HG02852 (cell line): ENCODE data around the gene MYH7B.

Experiments used
- ATAC-seq: cut with Tn5 transposase; IDR thresholded peaks from one replicate; pipeline ENCODE4 v1.9.1; 2021; ENCODE audit warnings: mild to moderate bottlenecking, moderate library complexity; ENCODE audit not compliant: unreplicated experiment

The MYH7B gene

GRCh38 chr20:34989118-34989517 lies 33.5 kb downstream of the MYH7B start:
- no peak for ATAC-seq

DNA sequence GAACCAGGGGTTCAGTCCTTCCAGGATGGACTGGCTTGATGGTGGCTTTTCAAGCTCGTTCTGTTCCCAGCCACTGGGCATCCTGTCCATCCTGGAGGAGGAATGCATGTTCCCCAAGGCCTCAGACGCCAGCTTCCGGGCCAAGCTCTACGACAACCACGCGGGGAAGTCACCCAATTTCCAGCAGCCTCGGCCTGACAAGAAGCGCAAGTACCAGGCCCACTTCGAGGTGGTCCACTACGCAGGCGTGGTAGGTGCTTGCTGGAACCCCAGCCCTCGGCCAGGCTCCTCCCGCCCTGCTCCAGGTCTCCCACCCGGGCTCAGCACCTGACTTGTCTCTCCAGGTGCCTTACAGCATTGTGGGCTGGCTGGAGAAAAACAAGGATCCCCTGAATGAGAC lies 34.0 kb downstream of the MYH7B start:
- ATAC-seq, result no peak

- ATAC-seq, result no peak
Observed at GRCh38 chr20:34990231-34990630, 34.6 kb downstream of the MYH7B start.

DNA sequence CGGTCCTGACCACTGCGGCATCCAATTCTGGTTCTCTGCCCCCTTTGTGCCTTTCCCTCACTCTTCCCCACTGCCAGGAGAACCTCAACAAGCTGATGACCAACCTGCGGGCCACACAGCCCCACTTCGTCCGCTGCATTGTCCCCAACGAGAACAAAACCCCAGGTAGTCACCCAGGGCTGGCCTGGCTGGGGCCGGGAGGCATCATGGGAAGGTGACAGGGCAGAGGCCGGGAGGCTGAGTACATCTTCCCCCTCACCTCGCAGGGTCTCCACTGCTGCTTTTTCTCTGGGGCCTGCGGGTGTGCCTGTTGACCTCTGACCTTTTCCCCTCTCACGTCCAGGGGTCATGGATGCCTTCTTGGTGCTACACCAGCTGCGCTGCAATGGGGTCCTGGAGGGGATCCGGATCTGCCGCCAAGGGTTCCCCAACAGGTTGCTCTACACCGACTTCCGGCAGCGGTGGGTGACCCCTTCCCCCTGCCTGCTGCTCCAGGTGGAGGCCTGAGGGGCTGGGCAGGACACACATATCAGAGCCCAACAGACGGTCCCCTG lies 35.1 kb downstream of the MYH7B start:
- ATAC-seq, result no peak

GRCh38 chr20:34992751-34993417 lies 37.2 kb downstream of the MYH7B start:
- ATAC-seq, result no peak

GRCh38 chr20:34993941-34994508 lies 38.4 kb downstream of the MYH7B start:
- ATAC-seq, result no peak

GRCh38 chr20:34994509-34995131 lies 39.0 kb downstream of the MYH7B start:
- no peak for ATAC-seq

- ATAC-seq, result no peak
Observed at GRCh38 chr20:34995192-34995591, 39.5 kb downstream of the MYH7B start.

DNA sequence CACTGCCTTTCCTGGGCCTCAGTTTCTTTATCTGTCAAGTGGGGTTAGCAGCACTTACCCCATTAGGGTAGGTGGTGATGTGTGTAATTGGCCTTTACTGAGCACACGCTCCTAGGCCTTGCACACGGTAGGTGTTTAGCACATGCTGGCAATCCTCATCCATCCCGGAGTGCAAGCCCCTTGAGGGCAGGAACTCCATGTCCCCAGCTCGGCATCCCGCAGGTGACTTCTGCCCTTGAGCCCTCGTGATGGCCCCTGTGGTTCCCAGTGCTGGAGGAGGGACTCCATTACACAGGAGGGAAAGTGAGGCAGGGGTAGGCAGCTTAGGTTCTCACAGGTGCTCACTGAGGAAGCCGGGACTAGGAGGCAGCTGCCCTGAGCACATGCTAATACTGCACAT lies 40.0 kb downstream of the MYH7B start:
- no peak for ATAC-seq

DNA sequence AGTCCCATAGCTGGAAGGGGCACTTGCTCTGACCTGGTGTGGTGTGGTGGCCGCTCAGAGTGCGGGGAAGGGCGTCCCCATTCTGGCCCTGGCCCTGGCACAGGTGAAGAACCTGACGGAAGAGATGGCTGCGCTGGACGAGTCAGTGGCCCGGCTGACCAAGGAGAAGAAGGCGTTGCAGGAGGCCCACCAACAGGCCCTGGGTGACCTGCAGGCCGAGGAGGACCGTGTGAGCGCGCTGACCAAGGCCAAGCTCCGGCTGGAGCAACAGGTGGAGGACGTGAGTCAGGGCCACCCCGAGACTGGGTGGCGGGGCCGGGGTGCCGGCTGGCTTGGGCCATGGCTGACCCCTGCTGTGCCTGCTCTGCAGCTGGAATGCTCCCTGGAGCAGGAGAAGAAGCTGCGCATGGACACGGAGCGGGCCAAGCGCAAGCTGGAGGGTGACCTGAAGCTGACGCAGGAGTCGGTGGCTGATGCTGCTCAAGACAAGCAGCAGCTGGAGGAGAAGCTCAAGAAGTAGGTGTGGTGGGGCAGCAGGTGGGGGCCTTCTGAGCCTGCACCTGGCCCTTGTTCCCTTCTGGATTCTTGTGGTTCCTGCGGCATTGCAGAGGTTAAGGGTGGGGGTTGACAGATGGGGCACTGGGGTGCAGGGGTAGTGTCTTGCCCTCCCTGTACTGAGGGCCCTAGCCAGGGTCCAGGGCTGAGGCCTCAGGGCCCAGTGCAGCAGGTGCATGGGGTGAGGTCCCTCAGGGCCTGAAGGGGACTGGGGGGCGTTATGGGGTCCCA lies 40.8 kb downstream of the MYH7B start:
- no peak for ATAC-seq

DNA sequence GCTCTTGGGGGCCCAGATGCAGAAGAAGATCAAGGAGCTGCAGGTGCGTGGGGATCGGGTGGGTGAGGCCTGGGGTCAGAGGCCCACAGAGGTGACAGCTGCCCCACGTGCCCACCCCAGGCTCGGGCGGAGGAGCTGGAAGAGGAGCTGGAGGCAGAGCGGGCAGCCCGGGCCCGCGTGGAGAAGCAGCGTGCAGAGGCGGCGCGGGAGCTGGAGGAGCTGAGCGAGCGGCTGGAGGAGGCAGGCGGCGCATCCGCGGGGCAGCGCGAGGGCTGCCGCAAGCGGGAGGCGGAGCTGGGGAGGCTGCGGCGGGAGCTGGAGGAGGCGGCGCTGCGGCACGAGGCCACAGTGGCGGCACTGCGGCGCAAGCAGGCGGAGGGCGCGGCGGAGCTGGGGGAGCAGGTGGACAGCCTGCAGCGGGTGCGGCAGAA lies 41.5 kb downstream of the MYH7B start:
- no peak for ATAC-seq

- no peak for ATAC-seq
Observed at GRCh38 chr20:34997774-34998173, 42.1 kb downstream of the MYH7B start.

DNA sequence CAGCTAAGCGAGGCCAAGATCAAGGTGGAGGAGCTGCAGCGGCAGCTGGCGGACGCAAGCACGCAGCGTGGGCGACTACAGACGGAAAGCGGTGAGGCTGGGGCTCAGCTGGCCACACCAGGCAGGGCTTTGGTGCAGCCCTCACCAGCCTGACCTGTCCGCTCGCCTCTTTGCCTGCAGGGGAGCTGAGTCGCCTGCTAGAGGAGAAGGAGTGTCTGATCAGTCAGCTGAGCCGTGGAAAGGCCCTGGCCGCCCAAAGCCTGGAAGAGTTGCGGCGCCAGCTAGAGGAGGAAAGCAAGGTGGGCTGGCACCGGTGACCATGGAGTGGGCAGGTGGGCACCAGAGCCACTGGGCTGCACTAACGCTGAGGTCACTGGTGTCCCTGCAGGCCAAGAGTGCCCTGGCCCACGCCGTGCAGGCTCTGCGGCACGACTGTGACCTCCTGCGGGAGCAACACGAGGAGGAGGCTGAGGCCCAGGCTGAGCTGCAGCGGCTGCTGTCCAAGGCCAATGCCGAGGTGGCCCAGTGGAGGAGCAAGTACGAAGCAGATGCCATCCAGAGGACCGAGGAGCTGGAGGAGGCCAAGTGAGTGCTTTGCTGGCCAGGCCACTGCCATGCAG lies 42.8 kb downstream of the MYH7B start:
- ATAC-seq, result no peak

DNA sequence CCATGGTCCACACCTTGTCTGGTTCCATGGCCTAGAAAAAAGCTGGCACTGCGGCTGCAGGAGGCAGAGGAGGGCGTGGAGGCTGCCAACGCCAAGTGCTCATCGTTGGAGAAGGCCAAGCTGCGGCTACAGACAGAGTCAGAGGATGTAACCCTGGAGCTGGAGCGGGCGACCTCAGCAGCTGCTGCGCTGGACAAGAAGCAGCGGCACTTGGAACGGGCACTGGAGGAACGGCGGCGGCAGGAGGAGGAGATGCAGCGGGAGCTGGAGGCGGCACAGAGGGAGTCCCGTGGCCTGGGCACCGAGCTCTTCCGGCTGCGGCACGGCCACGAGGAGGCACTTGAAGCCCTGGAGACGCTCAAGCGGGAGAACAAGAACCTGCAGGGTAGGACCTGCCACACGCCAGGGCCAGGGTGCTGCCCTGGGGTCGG lies 43.4 kb downstream of the MYH7B start:
- no peak for ATAC-seq

- no peak for ATAC-seq
Observed at GRCh38 chr20:34999782-35000181, 44.1 kb downstream of the MYH7B start.

GRCh38 chr20:35000311-35000921 lies 44.7 kb downstream of the MYH7B start:
- no peak for ATAC-seq

DNA sequence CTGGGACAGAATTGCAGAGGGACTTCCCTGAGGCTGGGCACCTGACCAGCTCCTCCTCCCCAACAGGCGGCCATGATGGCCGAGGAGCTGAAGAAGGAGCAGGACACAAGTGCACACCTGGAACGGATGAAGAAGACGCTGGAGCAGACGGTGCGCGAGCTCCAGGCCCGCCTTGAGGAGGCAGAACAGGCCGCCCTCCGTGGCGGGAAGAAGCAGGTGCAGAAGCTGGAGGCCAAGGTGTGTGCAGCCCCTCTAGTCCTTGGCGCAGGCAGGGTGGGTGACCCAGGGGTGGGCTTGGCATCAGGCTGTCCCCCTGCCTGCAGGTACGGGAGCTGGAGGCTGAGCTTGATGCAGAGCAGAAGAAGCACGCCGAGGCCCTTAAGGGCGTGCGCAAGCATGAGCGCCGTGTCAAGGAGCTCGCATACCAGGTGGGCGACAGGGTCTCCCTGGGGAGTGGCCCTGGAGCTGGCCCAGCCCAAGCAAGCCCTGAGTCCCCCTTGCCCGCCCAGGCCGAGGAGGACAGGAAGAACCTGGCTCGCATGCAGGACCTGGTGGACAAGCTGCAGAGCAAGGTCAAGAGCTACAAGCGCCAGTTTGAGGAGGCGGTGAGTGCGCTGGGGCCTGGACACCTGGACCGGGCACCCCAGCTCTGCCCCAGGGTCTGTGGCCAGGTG lies 45.4 kb downstream of the MYH7B start:
- ATAC-seq, result no peak

- no peak for ATAC-seq
Observed at GRCh38 chr20:35001596-35002362, 46.1 kb downstream of the MYH7B start.
